SJCRH30 (cell line): ENCODE data around the gene SHISAL2A. TPM values are rescaled to one million over a fixed set of nuclear protein-coding genes. Genes with fewer than 3 reads are reported as not detected.

ENCODE experiments used
- DNase-seq, 2 experiments: peaks; one replicate each; pipeline ENCODE4 v3.0.0-alpha.2; 2015 to 2020
- H3K27ac ChIP-seq: fragments of 250-450 bp; sonication (Bioruptor Pico); 2 replicates; pipeline ENCODE4 v1.5.1; 2020; ENCODE audit warnings: mild to moderate bottlenecking, moderate library complexity
- H3K27me3 ChIP-seq: fragments of 250-450 bp; sonication (Bioruptor Pico); 2 replicates; pipeline ENCODE4 v1.5.1; 2020; ENCODE audit warnings: mild to moderate bottlenecking, moderate library complexity
- H3K36me3 ChIP-seq: fragments of 250-450 bp; sonication (Bioruptor Pico); 2 replicates; pipeline ENCODE4 v1.5.1; 2020; ENCODE audit warnings: mild to moderate bottlenecking, moderate library complexity
- H3K4me1 ChIP-seq: fragments of 250-450 bp; sonication (Bioruptor Pico); 2 replicates; pipeline ENCODE4 v1.5.1; 2020; ENCODE audit warnings: mild to moderate bottlenecking, moderate library complexity
- H3K4me3 ChIP-seq: fragments of 250-450 bp; sonication (Bioruptor Pico); 2 replicates; pipeline ENCODE4 v1.5.1; 2020; ENCODE audit warnings: mild to moderate bottlenecking, moderate library complexity
- H3K9me3 ChIP-seq: fragments of 250-450 bp; sonication (Bioruptor Pico); replicated peaks from 2 replicates; pipeline ENCODE4 v1.5.1; 2020; ENCODE audit warnings: mild to moderate bottlenecking, moderate library complexity
- total RNA-seq: library from RNA; depleted of rRNA; stranded (reverse); fragments of >200 nt; shearing (Covaris generic); gene quantifications from 2 replicates; pipeline ENCODE4 v1.2.3, GENCODE V29; 2014; rRNA removed

The SHISAL2A gene
- total RNA-seq, 1 experiment from 2014 or later, result not detected

DNA sequence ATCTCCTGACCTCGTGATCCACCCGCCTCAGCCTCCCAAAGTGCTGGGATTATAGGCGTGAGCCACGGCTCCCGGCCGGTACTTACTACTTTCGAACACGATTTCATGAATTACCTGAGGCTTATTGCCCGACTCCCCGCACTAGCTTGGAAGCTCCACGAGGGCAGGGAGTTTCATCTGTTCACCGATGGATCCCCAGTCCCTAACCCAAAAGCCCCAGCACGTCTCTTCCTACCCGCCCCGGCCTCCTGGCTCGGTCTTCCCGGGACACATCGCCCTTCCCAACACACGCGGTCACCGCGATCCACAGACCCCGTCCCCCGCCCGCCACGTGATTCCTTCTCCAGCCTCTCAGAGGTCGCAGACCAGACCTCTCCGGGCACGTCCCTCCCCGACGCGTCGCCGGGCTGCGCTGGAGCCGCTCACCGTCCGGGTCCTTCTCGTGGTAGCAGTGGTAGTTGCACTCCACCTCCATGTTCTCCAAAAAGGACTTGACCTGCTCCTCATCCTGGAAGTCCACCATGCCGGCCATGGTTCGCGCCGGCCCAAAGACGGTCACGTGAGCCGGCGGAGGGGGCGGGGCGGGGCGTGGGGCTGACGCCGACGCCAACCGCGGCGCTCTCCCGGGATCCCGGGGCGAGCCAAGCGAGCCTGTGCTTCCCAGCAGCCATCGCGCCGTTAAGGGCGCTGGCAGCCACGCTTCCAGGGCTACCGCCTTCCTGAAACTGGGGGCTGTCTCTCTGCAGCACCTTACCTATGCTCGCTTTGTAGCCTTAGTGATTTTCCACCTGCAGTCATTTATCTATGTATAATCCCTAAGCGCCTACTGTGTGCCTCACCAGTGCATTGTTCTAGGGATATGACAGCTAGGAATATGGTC, 65.1 kb downstream of the SHISAL2A start, which contains the start of gene COA7:
TSS of gene COA7 (minus strand) at position 553 of the 880 bp plus-strand sequence. CDS start at position 532, 21 bp downstream.
- Histone ChIP-seq H3K4me3 (peak within 1 kb of the TSS; percentile 84), H3K36me3 (peaks cover 3% of the 10 kb centered on the region; the same call in 1 of the 2 replicates), H3K27ac (peak within 1 kb of the TSS; percentile 73), H3K27me3 (no peaks in the 10 kb centered on the region), H3K4me1 (no peaks in the 10 kb centered on the region), H3K9me3 (no peaks in the 10 kb centered on the region; the same call in 1 of the 2 replicates)
- peak; percentile 86 to 90 for DNase-seq

DNA sequence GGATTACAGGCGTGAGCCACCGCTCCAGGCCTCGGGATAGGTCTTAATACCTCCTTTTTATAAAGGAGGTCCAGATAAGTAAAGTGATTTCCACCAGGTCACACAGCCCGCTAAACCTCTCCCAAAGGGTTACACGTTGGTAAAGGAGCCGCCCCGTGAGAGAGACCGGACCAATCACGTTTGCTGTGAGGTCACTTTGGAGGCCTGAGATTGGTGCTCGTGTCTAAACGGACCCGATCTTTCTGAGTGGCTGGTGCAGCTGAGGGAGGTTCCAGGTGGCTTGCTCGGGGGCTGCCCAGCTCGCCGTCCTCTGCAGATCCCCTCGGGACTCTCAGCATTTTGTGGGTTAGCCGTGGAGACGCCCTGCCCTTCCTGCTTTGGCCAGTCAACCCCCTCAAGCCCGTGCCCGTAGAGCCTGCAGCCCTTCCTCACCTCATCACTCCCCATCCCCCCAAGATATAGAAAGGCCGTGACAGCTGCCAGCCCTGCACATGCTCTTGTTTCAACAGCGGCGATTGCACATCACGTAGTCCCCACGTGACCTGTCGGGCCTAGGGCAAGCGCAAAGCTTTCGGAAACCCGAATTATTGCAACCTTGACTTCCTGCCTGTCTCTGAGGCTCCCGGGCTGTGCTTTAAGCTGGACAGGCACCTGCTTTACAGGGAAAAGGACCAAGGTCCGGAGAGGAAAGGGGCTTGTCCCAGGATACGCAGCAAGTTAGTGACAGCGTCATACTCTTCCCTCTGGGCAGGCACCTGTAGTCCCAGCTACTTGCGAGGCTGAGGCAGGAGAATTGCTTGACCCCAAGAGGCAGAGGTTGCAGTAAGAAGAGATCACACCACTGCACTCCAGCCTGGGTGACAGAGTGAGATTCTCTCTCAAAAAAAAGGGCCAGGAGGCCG, 70.2 kb downstream of the SHISAL2A start:
- H3K27ac ChIP-seq, result peak overlapping the region; percentile 83
- H3K4me3 ChIP-seq, result peak overlapping the region; percentile 61
- no peaks in the 10 kb centered on the region for H3K9me3 ChIP-seq
- peak; percentile 97 to 98 for DNase-seq
- no peaks in the 10 kb centered on the region for H3K27me3 ChIP-seq
- no peaks in the 10 kb centered on the region for H3K4me1 ChIP-seq
- H3K36me3 ChIP-seq, result no peaks in the 10 kb centered on the region

DNA sequence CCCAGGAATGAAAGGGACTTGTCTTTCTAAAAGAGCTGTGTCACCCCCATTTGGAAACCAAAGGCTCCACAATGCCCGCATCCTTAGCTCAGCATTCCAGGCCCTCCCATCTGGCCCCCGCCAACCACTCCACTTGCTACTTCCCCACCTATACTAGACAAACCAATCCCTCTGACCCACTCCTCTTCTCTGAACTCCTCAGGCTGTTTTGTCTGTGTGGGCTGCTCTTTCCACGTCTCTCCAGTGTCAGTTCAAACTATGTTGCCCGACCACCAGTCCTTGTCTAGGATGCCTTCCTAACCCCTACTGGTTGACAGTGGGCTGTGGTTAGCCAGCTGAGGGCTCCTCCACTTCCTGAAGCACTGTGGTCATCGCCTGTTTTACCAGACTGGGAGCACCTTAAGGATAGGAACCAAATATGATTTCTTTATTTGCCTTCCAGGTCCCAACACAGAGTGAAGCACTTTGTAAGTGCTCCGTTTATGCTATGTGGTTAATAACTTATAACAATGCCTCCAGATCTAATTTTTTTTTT, 73.2 kb downstream of the SHISAL2A start:
- Histone ChIP-seq H3K4me3 (no peak overlapping the region), H3K36me3 (no peaks in the 10 kb centered on the region), H3K27me3 (no peaks in the 10 kb centered on the region), H3K9me3 (no peaks in the 10 kb centered on the region), H3K4me1 (no peaks in the 10 kb centered on the region), H3K27ac (no peak overlapping the region)
- no peak for DNase-seq

Other genes starting within 250 kb of the SHISAL2A start
- gene ORC1, start 228.7 kb upstream of the SHISAL2A start, total RNA-seq, result 37.3 and 38.9 TPM in 2 replicates
- 65.5 and 66.2 TPM in 2 replicates for gene PRPF38A, start 228.6 kb upstream of the SHISAL2A start, total RNA-seq
- gene TUT4, start 80.1 kb upstream of the SHISAL2A start, total RNA-seq, result 64.9 and 67.8 TPM in 2 replicates
- gene GPX7, start 30.8 kb upstream of the SHISAL2A start, total RNA-seq, result 10.6 and 13.4 TPM in 2 replicates
- gene COA7, start 65.2 kb downstream of the SHISAL2A start, total RNA-seq, result 22.7 and 23.1 TPM in 2 replicates
- 36.6 and 39.5 TPM in 2 replicates for gene ZYG11B, start 93.3 kb downstream of the SHISAL2A start, total RNA-seq
- gene ZYG11A, start 209.6 kb downstream of the SHISAL2A start, total RNA-seq, result 0.03 and 0.22 TPM in 2 replicates